Mucosa of stomach (tissue), 1 donor: ENCODE data around the gene GAB3.
"Not testable (repeated sequence)": the region's sequence is repeated elsewhere in the genome, so short reads cannot be mapped to it uniquely, and the experiment has no call there.

Experiments used
- H3K27me3 ChIP-seq: one replicate; pipeline ENCODE4 v1.7.0; 2013; ENCODE audit warnings: mild to moderate bottlenecking, low read length; ENCODE audit not compliant: control insufficient read depth, insufficient read depth
- H3K36me3 ChIP-seq: one replicate; pipeline ENCODE4 v1.7.0; 2013; ENCODE audit warnings: low read length; ENCODE audit not compliant: control insufficient read depth, insufficient read depth
- H3K4me1 ChIP-seq: one replicate; pipeline ENCODE4 v1.7.0; 2013; ENCODE audit warnings: mild to moderate bottlenecking, low read length; ENCODE audit not compliant: control insufficient read depth, insufficient read depth
- H3K4me3 ChIP-seq: one replicate; pipeline ENCODE4 v1.7.0; 2013; ENCODE audit warnings: low read length
- H3K9ac ChIP-seq: one replicate; pipeline ENCODE4 v1.7.0; 2013; ENCODE audit warnings: mild to moderate bottlenecking, low read length, moderate library complexity
- H3K9me3 ChIP-seq: one replicate; pipeline ENCODE4 v1.7.0; 2013; ENCODE audit warnings: mild to moderate bottlenecking, low read length, moderate library complexity; ENCODE audit not compliant: control insufficient read depth
- donor health status: Pancreatic carcinoma.

The GAB3 gene

DNA sequence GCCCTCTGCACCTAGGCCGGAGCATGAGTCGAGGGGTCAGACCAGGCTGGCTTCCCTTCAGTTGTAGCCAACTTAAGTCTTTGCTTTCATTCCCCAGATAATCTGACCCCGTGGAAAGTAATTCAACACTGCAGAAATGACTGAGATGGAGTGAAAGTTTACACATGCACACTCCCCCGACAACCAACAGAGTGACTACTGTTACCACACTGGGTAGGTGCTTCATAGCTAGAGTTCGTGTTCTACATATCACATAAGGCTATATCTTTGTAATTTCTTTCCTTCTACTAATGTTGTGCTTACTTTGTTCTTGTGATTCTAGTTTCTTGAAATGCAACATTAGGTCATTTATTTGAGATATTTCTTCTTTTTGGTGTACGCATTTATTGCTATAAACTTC, 90.3 kb downstream of the GAB3 start:
- no peaks in the 10 kb centered on the region for H3K9me3 ChIP-seq
- H3K4me1 ChIP-seq = no peaks in the 10 kb centered on the region
- H3K27me3 ChIP-seq = no peaks in the 10 kb centered on the region
- no peaks in the 10 kb centered on the region for H3K36me3 ChIP-seq
- H3K4me3 ChIP-seq = no peak overlapping the region
- H3K9ac ChIP-seq = no peak overlapping the region

DNA sequence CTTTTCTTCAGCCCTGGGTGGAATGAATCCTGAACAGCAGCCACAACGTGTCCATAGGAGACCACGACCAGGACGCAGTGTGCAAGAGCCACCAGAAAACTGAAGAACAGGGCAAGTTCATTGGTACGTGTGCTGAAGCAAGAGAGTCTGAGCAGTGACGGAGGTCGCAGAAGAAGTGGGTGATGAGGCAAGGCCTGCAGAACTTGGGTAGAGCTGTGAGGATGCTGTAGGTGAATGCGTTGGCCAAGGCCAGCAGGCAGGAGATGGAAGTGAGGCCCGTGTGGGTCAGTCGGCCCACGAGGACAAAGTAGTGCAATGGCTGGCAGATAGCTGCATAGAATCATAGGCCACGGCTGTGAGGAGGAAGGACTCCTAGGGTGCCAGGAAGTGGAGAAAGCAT, 91.9 kb downstream of the GAB3 start:
- Histone ChIP-seq H3K36me3 (no peaks in the 10 kb centered on the region), H3K9me3 (no peaks in the 10 kb centered on the region), H3K4me3 (no peak overlapping the region), H3K27me3 (no peaks in the 10 kb centered on the region), H3K9ac (no peak overlapping the region), H3K4me1 (no peaks in the 10 kb centered on the region)

DNA sequence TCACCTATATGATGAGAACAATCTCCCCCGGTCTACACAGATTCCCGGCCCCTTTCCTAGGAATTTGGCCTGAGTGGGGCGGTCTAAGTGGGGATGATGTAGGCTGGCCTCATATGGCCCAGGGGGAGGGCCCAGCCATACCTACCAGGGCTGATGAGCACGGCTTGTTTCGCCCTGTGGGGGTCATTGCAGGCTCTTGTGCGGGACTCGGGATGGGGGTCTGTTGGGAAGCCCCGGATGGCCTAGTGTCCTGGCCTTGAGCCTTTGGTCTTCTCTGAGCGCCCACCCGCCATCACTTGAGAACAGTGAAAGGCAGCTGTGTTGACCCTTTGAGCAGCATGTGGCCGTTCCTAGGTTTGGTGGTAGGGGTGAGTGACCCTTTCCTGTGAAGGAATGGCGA, 92.7 kb downstream of the GAB3 start:
- Histone ChIP-seq H3K9ac (no peak overlapping the region), H3K9me3 (no peaks in the 10 kb centered on the region), H3K4me1 (no peaks in the 10 kb centered on the region), H3K27me3 (no peaks in the 10 kb centered on the region), H3K36me3 (no peaks in the 10 kb centered on the region), H3K4me3 (no peak overlapping the region)

DNA sequence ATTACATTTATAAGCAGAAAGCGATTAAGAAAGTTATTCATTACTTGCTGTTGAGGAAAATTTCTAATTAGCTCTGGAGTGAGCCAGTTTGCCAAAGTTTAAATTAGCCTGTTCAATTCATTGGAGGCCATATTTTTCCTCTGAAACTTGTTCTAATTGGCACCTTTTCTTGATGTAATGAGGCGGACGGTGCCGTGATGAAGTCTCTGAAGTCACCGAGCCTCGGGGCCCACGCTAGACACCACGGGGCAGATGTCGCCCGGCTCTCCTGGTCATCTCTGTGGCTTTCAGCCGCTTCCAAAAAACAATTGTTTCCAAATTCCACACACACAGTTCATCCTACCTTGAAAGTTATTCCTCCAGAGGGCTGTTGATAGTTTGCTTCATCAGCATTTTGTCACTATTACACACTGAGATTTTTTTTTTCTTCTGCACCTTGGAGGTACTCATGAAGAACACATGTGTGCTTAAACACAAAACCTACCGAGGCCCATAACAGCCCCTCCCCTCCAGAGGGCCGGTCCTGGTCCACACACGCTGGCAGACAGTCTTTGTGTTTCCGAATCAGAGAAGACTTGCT, 93.6 kb downstream of the GAB3 start:
- H3K27me3 ChIP-seq = no peaks in the 10 kb centered on the region

DNA sequence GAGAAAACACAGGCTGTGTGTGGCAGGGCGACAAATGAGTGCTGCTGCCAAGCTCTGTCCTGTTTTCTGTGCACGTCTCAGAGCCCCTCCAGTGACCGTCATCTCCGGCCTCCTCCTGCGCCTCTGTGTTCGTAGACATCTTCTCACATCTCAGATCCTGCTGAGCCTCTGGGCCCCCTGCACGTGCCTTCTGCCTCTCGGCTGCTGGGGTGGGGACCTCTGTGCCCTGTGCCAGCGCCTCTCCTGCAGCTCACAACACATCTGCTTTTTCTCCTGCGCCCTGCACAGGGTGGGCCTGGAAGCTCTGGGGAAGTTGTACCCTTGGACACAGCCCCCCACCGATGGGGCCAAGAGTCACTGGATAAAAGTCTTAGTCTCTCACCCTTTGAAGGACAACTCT, 95.1 kb downstream of the GAB3 start:
- H3K9me3 ChIP-seq = no peaks in the 10 kb centered on the region
- no peak overlapping the region for H3K4me3 ChIP-seq
- H3K9ac ChIP-seq = no peak overlapping the region
- H3K27me3 ChIP-seq = no peaks in the 10 kb centered on the region
- H3K36me3 ChIP-seq = no peaks in the 10 kb centered on the region
- no peaks in the 10 kb centered on the region for H3K4me1 ChIP-seq

More for the DNA sequence above, 93.6 kb downstream of the GAB3 start:
- no peaks in the 10 kb centered on the region for H3K4me1 ChIP-seq
- H3K36me3 ChIP-seq = no peaks in the 10 kb centered on the region
- no peak overlapping the region for H3K4me3 ChIP-seq
- H3K9ac ChIP-seq = no peak overlapping the region
- H3K9me3 ChIP-seq = no peaks in the 10 kb centered on the region

DNA sequence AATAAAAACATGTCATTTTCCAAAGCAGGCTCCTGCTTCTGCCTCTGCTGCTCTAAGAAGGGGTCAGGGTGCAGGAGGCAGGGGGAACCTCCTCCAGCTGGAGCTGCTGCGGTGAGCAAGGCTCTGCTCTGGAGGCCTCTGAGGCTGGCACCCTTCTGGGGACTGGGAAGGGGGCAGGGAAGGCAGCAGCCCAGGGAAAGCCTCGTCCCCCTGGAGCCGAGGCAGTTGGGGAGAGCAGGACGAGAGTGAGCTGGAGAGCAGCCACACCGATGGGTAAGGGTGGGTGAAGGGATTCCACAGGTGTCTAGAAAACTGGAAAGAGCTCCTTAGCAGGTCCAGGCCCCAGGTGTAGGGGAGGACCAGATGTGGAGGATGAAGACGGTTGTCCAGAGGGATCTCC, 95.5 kb downstream of the GAB3 start:
- no peak overlapping the region for H3K4me3 ChIP-seq
- H3K36me3 ChIP-seq = no peaks in the 10 kb centered on the region
- no peak overlapping the region for H3K9ac ChIP-seq
- no peaks in the 10 kb centered on the region for H3K27me3 ChIP-seq
- H3K4me1 ChIP-seq = no peaks in the 10 kb centered on the region
- no peaks in the 10 kb centered on the region for H3K9me3 ChIP-seq

DNA sequence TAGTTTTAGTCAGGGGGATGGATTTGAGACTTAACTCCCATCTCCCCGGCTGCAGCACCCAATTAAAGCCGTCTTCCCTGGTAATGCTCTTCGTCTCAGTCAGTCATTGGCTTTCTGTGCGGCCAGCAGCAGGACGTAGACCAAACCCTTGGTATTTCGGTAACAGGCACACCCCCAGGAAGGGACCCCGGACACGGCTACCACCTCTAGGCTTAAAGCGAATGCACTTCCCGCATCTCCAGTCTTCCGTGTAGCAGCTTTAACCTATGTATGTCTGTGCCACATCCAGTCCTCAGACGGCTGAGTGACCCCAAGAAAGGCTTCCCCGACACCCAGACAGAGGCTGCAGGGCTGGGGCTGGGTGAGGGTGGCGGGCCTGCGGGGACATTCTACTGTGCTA, 96.0 kb downstream of the GAB3 start:
- H3K36me3 ChIP-seq = no peaks in the 10 kb centered on the region
- no peak overlapping the region for H3K4me3 ChIP-seq
- no peak overlapping the region for H3K9ac ChIP-seq
- H3K9me3 ChIP-seq = no peaks in the 10 kb centered on the region
- no peaks in the 10 kb centered on the region for H3K4me1 ChIP-seq
- H3K27me3 ChIP-seq = no peaks in the 10 kb centered on the region

DNA sequence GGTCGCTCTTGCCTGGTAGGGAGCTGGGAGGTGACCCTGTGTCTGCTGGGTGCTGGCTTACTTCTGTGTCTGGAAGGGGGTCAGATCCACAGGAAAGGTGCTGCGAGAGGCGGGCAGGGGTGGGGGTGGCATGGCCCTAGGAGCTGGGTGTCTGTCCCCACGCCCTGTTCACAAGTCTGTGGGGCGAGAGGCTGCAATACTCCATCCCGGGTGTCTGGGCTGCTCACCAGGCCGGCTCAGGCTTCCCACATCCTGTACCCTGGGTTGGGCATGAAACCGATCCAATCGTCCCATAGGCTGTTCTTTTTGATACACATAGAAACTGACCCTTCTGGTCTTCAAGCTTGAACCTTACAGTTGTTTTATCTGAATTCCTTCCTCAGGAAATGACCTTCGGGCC, 96.5 kb downstream of the GAB3 start:
- Histone ChIP-seq H3K9me3 (no peaks in the 10 kb centered on the region), H3K27me3 (no peaks in the 10 kb centered on the region), H3K4me3 (no peak overlapping the region), H3K4me1 (no peaks in the 10 kb centered on the region), H3K36me3 (no peaks in the 10 kb centered on the region), H3K9ac (no peak overlapping the region)

DNA sequence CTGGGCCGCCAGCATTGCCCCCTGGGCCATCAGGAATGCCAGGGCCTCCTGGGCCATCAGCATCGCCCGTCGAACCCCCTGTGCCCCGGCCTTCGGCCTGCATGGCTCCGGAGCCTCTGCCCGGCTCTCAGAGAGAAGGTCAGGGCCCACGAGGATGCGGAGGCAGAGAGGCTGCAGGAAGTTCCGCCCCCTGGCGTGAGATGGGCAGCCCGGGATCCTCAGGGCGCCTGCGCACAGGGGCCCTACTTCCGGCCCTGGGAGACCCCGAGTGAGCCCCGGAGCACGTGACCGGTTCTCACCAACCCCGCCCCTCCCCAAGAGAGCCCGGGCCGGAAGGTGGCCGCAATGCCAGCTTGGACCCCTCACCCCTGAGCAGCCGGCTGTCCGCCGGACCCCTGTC, 97.5 kb downstream of the GAB3 start, which contains the start of gene CTAG2:
TSS of gene CTAG2 (minus strand) at position 167 of the 400 bp plus-strand sequence. CDS start at position 103, 64 bp downstream.
- H3K9ac ChIP-seq, H3K9me3 ChIP-seq, H3K27me3 ChIP-seq, H3K4me1 ChIP-seq, H3K4me3 ChIP-seq, H3K36me3 ChIP-seq: not testable (repeated sequence)

DNA sequence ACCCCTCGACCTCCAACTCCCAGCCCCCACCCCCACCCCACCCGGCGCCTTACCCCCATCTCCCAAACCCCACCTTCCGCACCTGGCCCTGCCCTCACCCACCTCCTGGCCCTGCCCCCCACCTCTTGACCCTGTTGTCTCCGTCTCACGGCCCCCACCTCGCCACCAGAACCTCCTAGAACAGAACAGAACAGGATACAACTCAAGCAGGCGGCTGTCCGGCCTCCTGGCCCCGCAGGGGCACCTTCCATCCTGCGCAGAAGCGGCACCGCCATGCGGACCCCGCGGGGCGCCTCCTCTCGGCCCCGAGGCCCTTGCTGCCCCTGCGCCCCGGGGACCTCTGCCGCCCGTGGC, 97.9 kb downstream of the GAB3 start:
- no peaks in the 10 kb centered on the region for H3K27me3 ChIP-seq
- H3K4me3 ChIP-seq = no peak overlapping the region
- no peaks in the 10 kb centered on the region for H3K9me3 ChIP-seq
- H3K4me1 ChIP-seq = no peaks in the 10 kb centered on the region
- no peak overlapping the region for H3K9ac ChIP-seq
- no peaks in the 10 kb centered on the region for H3K36me3 ChIP-seq

DNA sequence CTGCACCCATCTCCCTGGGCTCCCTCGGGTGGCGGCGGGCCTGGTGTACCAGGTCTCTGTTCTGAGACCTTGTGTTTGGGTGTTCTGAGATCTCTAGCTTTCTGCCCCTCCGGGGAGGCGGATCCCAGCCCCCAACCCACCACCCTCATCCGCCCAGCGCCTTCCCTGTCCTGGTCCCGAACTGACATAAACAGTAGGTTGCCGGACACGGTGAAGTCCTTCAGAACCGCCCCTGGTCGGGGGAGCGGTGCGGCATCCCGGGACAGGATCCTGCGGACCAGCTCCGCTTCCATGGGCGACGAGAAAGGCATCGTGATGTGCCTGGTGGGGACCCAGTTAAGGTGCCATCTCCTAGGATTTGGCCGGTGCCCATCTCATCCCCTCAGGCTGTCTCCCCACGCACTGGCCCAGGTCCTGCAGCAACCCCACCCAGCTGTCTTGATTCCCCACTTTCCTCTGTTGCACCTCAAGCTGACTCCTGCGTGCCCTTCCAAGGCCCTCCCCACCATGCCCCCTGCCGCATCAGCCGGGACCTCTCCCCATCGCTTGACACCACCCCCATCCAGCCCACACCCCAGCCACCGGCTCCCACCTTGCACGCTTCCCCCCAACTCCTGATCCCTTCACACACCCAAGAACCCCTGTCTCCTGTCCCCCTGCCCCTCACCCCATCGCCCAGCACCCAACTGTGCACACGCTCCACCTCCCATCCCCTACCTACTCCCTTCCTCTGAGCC, 98.4 kb downstream of the GAB3 start:
- H3K4me3 ChIP-seq = no peak overlapping the region
- H3K9ac ChIP-seq = no peak overlapping the region
- no peaks in the 10 kb centered on the region for H3K4me1 ChIP-seq
- H3K36me3 ChIP-seq = no peaks in the 10 kb centered on the region
- no peaks in the 10 kb centered on the region for H3K9me3 ChIP-seq
- H3K27me3 ChIP-seq = no peaks in the 10 kb centered on the region

DNA sequence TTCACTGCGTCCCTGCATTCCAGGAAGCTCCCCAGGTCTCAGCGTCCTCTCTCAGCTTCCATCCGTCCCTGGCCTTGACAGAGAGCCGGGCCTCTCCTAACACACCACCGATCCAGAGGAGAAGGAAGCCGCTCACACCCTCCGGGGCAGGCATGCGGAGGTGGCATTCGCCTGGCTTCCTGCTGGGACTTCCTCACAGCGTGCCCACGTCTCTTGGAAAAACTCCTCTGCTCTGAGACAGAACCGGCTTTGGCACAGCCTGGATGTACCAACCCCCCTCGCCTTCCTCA, 100.7 kb downstream of the GAB3 start:
- H3K9ac ChIP-seq = no peak overlapping the region
- H3K9me3 ChIP-seq = no peaks in the 10 kb centered on the region
- no peak overlapping the region for H3K4me3 ChIP-seq
- no peaks in the 10 kb centered on the region for H3K36me3 ChIP-seq
- H3K4me1 ChIP-seq = no peaks in the 10 kb centered on the region
- H3K27me3 ChIP-seq = no peaks in the 10 kb centered on the region
